ENCODE results near the gene CDK18. TPM values are rescaled to one million over a fixed set of nuclear protein-coding genes. Genes with fewer than 3 reads are reported as not detected.

CDK18 gene
- total RNA-seq, 4 donors from 2014 or later, result 13.6 to 22.4 (median 16.9) TPM

DNA sequence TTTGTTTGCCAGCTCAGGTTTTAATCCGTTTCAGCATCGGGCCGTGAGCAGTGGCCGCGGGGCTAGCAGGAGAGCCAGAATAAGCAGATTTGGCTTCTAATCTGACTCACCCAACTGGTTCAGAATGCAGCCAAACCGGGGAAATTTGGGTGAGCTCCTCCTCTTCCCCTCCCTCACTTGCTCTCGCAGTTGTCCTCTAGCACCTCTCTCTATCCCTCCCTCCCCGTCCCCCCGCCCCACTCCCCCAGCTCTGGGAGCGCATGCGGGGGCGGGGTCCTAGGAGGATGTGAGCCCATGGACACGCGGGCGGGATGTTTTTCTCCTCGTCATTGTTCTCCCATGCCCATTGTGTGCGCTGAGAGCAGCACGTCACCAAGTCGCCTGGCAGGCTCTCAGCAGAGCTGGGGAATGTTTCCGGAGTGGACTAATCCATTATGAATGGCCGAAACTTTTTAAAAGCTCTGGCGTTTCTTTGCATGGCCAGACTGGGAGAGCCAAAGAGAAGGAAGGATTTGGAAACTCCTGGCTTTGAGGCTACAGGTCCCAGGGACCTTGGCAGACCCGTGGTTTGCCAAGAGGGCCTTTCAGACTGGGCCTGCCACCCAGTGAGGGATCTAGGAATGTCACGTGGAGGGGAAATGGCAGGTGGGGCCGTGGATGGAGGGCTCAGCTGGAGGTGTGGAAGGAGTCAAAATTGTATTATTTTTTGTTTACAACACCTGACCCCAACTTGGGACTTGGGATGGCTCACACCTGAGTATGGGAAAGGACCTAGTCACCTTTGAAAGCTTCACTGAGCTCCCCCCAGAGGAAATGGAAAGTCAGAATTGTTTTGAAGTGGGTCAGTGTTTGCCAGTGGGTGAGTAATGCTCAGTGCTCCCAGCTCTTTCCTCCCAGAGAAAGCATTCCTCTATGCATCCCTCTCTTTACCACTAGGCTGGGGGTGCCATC, 39.2 kb downstream of the CDK18 start:
- peak in 1 of 2 donors; percentile 16 for TF ChIP-seq POLR2A (IDR thresholded peaks at IDR 0.05)
- TF ChIP-seq, protein P1, sequence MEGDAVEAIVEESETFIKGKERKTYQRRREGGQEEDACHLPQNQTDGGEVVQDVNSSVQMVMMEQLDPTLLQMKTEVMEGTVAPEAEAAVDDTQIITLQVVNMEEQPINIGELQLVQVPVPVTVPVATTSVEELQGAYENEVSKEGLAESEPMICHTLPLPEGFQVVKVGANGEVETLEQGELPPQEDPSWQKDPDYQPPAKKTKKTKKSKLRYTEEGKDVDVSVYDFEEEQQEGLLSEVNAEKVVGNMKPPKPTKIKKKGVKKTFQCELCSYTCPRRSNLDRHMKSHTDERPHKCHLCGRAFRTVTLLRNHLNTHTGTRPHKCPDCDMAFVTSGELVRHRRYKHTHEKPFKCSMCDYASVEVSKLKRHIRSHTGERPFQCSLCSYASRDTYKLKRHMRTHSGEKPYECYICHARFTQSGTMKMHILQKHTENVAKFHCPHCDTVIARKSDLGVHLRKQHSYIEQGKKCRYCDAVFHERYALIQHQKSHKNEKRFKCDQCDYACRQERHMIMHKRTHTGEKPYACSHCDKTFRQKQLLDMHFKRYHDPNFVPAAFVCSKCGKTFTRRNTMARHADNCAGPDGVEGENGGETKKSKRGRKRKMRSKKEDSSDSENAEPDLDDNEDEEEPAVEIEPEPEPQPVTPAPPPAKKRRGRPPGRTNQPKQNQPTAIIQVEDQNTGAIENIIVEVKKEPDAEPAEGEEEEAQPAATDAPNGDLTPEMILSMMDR (IDR thresholded peaks at IDR 0.05), result no peak
- H3K9me3 ChIP-seq, result no peaks in the 10 kb centered on the region
- peaks cover 3 to 11% of the 10 kb centered on the region in 2 donors for H3K4me1 ChIP-seq
- H3K4me3 ChIP-seq (replicated peaks in 1 of 3), result peak overlapping the region in 1 of 3 donors; percentile 16
- WGBS, 2 donors, result 0 to 3% methylated on average over 21 to 25 of the region's 25 CpGs
- peak overlapping the region; percentile 24 to 66 (median 60) for H3K27ac ChIP-seq
- no peaks in the 10 kb centered on the region for H3K36me3 ChIP-seq
- H3K27me3 ChIP-seq, result no peaks in the 10 kb centered on the region
- intact Hi-C loops (cut with DNase I), result no loop called here
- peak; percentile 83 to 85 for DNase-seq

DNA sequence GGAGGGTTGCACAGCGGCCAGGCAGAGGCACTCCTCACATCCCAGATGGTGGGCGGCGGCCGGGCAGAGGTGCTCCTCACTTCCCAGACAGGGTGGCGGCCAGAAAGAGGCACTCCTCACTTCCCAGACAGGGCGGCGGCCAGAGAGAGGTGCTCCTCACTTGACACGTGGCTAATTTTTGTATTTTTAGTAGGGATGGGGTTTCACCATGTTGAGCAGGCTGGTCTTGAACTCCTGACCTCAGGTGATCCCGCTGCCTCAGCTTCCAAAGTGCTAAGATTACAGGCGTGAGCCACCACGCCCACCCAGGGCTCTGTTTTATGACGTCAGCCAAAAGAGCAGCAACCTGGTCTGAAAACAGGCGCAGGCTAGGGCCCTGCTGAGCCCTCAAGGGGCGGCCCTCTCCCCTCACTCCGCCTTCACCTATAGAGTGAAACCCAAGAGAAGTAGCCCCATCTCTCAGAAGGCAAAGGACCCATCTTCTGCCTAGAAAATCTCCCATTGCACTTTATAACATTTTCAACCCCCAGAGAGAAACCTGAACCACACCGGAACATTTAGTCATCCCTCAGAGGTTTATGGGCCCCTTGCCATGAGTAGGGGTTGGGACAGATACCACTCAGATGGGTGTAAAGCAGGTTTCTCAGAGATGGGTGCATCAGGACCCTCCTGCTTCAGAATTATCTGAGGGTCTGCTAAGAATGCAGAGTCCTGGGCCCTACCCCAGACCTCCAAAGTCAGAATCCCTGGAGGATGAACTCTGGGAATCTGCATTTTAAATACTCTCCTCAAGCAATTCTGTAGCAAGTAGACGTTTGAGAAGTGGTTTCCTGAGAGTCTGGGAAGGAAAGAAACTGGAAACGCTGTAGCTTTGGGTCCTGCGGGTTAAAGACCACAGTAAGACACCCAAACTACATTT, 40.8 kb downstream of the CDK18 start:
- TF ChIP-seq, protein P1 (IDR thresholded peaks at IDR 0.05), result no peak
- no peak for TF ChIP-seq POLR2A (IDR thresholded peaks at IDR 0.05)
- peaks cover 3 to 11% of the 10 kb centered on the region in 2 donors for H3K4me1 ChIP-seq
- H3K4me3 ChIP-seq (replicated peaks in 1 of 3), result no peak overlapping the region
- H3K27ac ChIP-seq, result no peak overlapping the region
- WGBS, 2 donors, result 71 to 81% methylated on average over 19 of the region's 19 CpGs
- H3K27me3 ChIP-seq, result no peaks in the 10 kb centered on the region
- no peaks in the 10 kb centered on the region for H3K36me3 ChIP-seq
- intact Hi-C loops (cut with DNase I), result no loop called here
- DNase-seq, result no peak
- no peaks in the 10 kb centered on the region for H3K9me3 ChIP-seq

DNA sequence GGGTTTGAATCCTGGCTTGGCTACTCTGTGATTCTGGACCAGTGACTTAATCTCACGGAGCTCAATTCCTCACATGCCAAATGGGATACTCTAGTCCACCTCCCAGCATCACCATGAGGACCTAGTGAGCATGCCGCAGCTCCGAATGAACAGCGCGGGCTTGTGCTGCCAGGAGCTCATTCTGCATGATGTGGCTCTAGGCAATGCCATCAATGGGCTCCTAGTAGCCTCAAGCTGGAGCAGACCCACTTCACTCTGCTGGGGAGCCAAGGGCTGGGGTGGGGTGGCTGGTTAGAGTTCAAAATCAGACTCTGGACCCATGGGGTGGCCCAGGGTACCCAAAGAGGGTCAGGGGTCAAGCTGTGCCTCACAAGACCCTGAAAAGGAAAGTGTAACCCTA, 41.5 kb downstream of the CDK18 start:
- H3K4me1 ChIP-seq, result peaks cover 3 to 11% of the 10 kb centered on the region in 2 donors
- intact Hi-C loops (cut with DNase I), result no loop called here
- H3K27me3 ChIP-seq, result no peaks in the 10 kb centered on the region
- H3K9me3 ChIP-seq, result no peaks in the 10 kb centered on the region
- no peak overlapping the region for H3K27ac ChIP-seq
- no peak for TF ChIP-seq POLR2A (IDR thresholded peaks at IDR 0.05)
- TF ChIP-seq, protein P1 (IDR thresholded peaks at IDR 0.05), result no peak
- H3K36me3 ChIP-seq, result no peaks in the 10 kb centered on the region
- 89 to 98% methylated on average over 5 of the region's 5 CpGs for WGBS, 2 donors
- no peak for DNase-seq
- no peak overlapping the region for H3K4me3 ChIP-seq (replicated peaks in 1 of 3)

DNA sequence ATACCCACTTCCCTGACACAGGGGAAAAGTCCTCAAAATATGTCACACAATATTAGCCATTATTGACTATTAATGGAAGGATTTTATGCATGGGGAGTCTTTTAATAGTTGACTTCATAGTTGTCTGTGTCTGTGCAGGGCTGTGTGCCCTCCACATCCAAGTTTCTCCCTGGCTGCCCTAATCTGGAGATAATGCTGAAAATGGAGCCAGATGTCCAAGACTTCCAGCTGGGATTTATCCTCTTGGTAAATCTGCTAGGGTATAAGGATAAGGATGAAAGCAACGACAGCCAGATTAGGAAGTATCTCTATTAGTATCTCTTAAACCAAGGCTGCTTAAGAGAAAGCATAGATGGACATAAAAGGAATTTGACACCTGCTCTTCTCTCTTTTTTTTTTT, 42.1 kb downstream of the CDK18 start:
- no peaks in the 10 kb centered on the region for H3K36me3 ChIP-seq
- no peaks in the 10 kb centered on the region for H3K27me3 ChIP-seq
- TF ChIP-seq POLR2A (IDR thresholded peaks at IDR 0.05), result no peak
- TF ChIP-seq, protein P1 (IDR thresholded peaks at IDR 0.05), result no peak
- H3K9me3 ChIP-seq, result no peaks in the 10 kb centered on the region
- WGBS, 2 donors, result 53 to 77% methylated on average over 1 of the region's 1 CpG
- DNase-seq, result no peak
- intact Hi-C loops (cut with DNase I), result no loop called here
- peaks cover 3 to 11% of the 10 kb centered on the region in 2 donors for H3K4me1 ChIP-seq
- no peak overlapping the region for H3K27ac ChIP-seq
- H3K4me3 ChIP-seq (replicated peaks in 1 of 3), result no peak overlapping the region

Data from thyroid gland (tissue), 4 donors.